Transverse colon (tissue), 4 donors: ENCODE measurements around the gene RPF1.

Source experiments
- CTCF ChIP-seq, 5 experiments: fragments of 200-600 bp in 3 of 5; fragments of 450-650 bp in 2 of 5; sonication (generic) in 3 of 5; IDR thresholded peaks; 1 replicate in 2 of 5; 2 replicates in 3 of 5; pipeline ENCODE4 v1.5.1; 2016 to 2017; ENCODE audit warnings: antibody characterized with exemption in 5 of 5, inconsistent platforms in 3 of 5, mild to moderate bottlenecking in 2 of 5, moderate library complexity in 1 of 5
- POLR2AphosphoS5 ChIP-seq, 3 donors: sonication (generic); formaldehyde crosslinking; IDR thresholded peaks; one replicate each; pipeline ENCODE4 v1.6.1; 2016; ENCODE audit warnings: antibody characterized with exemption in 3 of 3

GRCh38 chr1:84497631-84498275 is 18.7 kb downstream of the RPF1 start:
- TF ChIP-seq CTCF (IDR thresholded peaks at IDR 0.05): no peak
- TF ChIP-seq POLR2AphosphoS5 (IDR thresholded peaks at IDR 0.05): no peak
